SK-N-SH treated with all-trans-retinoic acid at 6 μM for 48 hours (cell line): ENCODE measurements around the gene TOM1L1.

Experiments used
- ARNTL ChIP-seq: fragments of 450-650 bp; formaldehyde crosslinking; IDR thresholded peaks from 2 replicates; pipeline ENCODE4 v1.5.0; 2020; ENCODE audit warnings: low read depth, mild to moderate bottlenecking, moderate library complexity, borderline replicate concordance
- CSRNP3 ChIP-seq: fragments of 250-450 bp; sonication (Bioruptor Pico); IDR thresholded peaks from 2 replicates; pipeline ENCODE4 v1.5.1; 2021; ENCODE audit warnings: mild to moderate bottlenecking, moderate library complexity
- RARB ChIP-seq: fragments of 250-450 bp; sonication (Bioruptor Pico); IDR thresholded peaks from 2 replicates; pipeline ENCODE4 v1.8.0; 2021; ENCODE audit warnings: mild to moderate bottlenecking, moderate library complexity
- SNAI2 ChIP-seq: fragments of 250-450 bp; sonication (Bioruptor Pico); IDR thresholded peaks from 2 replicates; pipeline ENCODE4 v1.5.0; 2020; ENCODE audit warnings: mild to moderate bottlenecking, moderate library complexity
- ZFP30 ChIP-seq: fragments of 450-650 bp; formaldehyde crosslinking; IDR thresholded peaks from 2 replicates; pipeline ENCODE4 v1.5.0; 2022; ENCODE audit warnings: mild to moderate bottlenecking, moderate library complexity
- ZNF8 ChIP-seq: fragments of 450-650 bp; formaldehyde crosslinking; IDR thresholded peaks from 2 replicates; pipeline ENCODE4 v1.5.0; 2020; ENCODE audit warnings: mild to moderate bottlenecking, moderate library complexity

DNA sequence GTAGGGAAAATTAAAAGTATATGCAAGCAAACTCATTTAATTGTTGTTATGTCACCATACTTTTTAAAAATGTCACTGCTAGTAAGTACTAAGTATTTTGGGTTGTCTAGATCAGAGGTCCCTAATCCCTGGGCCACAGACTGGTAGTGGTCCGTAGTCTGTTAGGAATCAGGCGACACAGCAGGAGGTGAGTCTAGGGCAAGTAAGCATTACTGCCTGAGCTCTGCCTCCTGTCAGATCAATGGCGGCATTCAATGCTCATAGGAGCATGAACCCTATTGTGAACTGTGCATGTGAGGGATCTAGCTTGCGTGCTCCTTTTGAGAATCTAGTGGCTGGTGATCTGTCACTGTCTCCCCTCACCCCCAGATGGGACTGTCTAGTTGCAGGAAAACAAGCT is 89.5 kb downstream of the TOM1L1 start:
- no peak for TF ChIP-seq ARNTL (CRISPR knock-in tag)
- no peak for TF ChIP-seq ZNF8 (CRISPR knock-in tag)
- no peak for TF ChIP-seq ZFP30
- TF ChIP-seq RARB (CRISPR knock-in tag), result no peak
- TF ChIP-seq SNAI2, result no peak
- no peak for TF ChIP-seq CSRNP3 (CRISPR knock-in tag)
